ENCODE data around the gene DRAXIN. TPM values are rescaled to one million over a fixed set of nuclear protein-coding genes. Genes with fewer than 3 reads are reported as not detected.

The DRAXIN gene
- total and polyA plus RNA-seq, 2 donors (not counting 3 experiments of a cell fraction or from before 2014, with no cell fraction given) = 0.44 to 3.2 TPM

DNA sequence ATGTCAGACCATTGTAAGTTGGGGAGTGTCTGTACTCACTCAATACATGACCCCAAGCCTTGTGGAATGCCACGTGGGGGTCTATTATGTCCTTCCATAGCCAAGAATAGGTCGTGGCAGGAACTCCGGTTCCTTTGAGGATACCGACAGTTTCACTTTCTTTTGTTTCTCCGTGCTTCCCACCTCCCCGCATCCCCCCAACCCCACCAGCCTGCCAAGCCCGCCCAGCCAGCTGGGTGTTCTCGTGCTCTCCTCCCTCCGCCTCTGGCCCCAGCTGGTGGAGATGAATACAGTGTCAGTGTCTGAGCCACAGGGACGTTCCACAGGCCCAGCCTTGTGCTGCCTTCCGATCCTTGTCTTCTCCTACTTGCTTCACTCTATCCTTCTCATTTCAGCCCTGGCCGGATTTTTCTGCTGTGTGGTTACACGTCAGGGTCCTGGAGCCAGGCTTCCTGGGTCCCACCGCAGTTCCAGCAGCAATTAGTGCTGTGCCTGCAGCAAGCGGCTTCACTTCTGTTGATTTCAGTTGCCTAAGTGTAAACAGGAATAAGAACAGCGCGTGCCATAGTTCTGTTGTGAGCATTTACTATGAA, 40.3 kb downstream of the DRAXIN start:
- ChIA-PET CTCF (interaction anchor here (0.7 to 2.5 kb wide), 4 partner anchors 12 to 72 kb away, joined by 3 to 18 read pairs (median 6); partner anchors contain the start of gene FBXO6), POLR2A (no interaction called here)
- DNase-seq (ENCODE audit: low read depth, low spot score) (peak; percentile 54), FAIRE-seq (no peak)
- no peaks in the 10 kb centered on the region for H3K27me3 ChIP-seq (ENCODE audit: control insufficient read depth in 2 of 2, insufficient read depth in 2 of 2, low read length in 2 of 2)
- H3K27ac ChIP-seq (ENCODE audit: insufficient read depth, low read depth, low read length) = no peak overlapping the region
- no peak for TF ChIP-seq GATA2 (IDR thresholded peaks at IDR 0.05; ENCODE audit: insufficient read depth, insufficient read length, low read depth, low read length)
- TF ChIP-seq, protein P1, sequence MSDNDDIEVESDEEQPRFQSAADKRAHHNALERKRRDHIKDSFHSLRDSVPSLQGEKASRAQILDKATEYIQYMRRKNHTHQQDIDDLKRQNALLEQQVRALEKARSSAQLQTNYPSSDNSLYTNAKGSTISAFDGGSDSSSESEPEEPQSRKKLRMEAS (IDR thresholded peaks at IDR 0.05; ENCODE audit: insufficient read depth, insufficient read length) = no peak
- TF ChIP-seq, protein P2, sequence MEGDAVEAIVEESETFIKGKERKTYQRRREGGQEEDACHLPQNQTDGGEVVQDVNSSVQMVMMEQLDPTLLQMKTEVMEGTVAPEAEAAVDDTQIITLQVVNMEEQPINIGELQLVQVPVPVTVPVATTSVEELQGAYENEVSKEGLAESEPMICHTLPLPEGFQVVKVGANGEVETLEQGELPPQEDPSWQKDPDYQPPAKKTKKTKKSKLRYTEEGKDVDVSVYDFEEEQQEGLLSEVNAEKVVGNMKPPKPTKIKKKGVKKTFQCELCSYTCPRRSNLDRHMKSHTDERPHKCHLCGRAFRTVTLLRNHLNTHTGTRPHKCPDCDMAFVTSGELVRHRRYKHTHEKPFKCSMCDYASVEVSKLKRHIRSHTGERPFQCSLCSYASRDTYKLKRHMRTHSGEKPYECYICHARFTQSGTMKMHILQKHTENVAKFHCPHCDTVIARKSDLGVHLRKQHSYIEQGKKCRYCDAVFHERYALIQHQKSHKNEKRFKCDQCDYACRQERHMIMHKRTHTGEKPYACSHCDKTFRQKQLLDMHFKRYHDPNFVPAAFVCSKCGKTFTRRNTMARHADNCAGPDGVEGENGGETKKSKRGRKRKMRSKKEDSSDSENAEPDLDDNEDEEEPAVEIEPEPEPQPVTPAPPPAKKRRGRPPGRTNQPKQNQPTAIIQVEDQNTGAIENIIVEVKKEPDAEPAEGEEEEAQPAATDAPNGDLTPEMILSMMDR (IDR thresholded peaks at IDR 0.05; ENCODE audit: extremely low read depth in 1 of 2, insufficient read depth in 1 of 2, low read depth in 1 of 2, low read length in 2 of 2) = no peak
- no peak for TF ChIP-seq JUN (IDR thresholded peaks at IDR 0.05; ENCODE audit: borderline replicate concordance, insufficient read depth, insufficient read length, low read depth)
- TF ChIP-seq MYC (IDR thresholded peaks at IDR 0.05; ENCODE audit: low read depth, low read length) = no peak
- no peak for TF ChIP-seq FOS (IDR thresholded peaks at IDR 0.05; ENCODE audit: borderline replicate concordance, insufficient read depth, low read length)
- TF ChIP-seq EZH2 (IDR thresholded peaks at IDR 0.05; ENCODE audit: borderline replicate concordance, low read depth, low read length, severe bottlenecking) = no peak
- TF ChIP-seq POLR2AphosphoS5 (IDR thresholded peaks at IDR 0.05; ENCODE audit: insufficient read depth, low read depth, low read length) = no peak
- no peak for TF ChIP-seq POLR2A (IDR thresholded peaks at IDR 0.05; ENCODE audit: low read depth, low read length)
- no peaks in the 10 kb centered on the region for H3K9me3 ChIP-seq (replicated peaks; ENCODE audit: control insufficient read depth, insufficient read depth, low read length)
- peak overlapping the region; percentile 3 for H3K9ac ChIP-seq (replicated peaks; ENCODE audit: extremely low read depth, insufficient read depth, low read length)
- no peaks in the 10 kb centered on the region for H3K36me3 ChIP-seq (ENCODE audit: control insufficient read depth in 2 of 2, extremely low read depth in 1 of 2, insufficient read depth in 2 of 2, low read length in 2 of 2)
- no peaks in the 10 kb centered on the region for H3K9me1 ChIP-seq (replicated peaks; ENCODE audit: control insufficient read depth, extremely low read depth, insufficient read depth, low read length)
- no peaks in the 10 kb centered on the region for H3K79me2 ChIP-seq (ENCODE audit: control insufficient read depth, insufficient read depth, low read length)
- peak overlapping the region; percentile 79 for H3K4me2 ChIP-seq (ENCODE audit: insufficient read depth, low read length)
- no peaks in the 10 kb centered on the region for H4K20me1 ChIP-seq (replicated peaks; ENCODE audit: control insufficient read depth, extremely low read depth, insufficient read depth, low read length)
- dilution Hi-C loops (cut with MboI; ENCODE audit: extremely low pct_ligation_motif_present, low sequenced_read_pairs) = no loop called here
- H3K4me1 ChIP-seq (ENCODE audit: control insufficient read depth, extremely low read depth, insufficient read depth, low read length) = peaks cover 22% of the 10 kb centered on the region
- H2AFZ ChIP-seq (ENCODE audit: low read depth, low read length) = peak overlapping the region; percentile 68
- no TSS peak for BruUV-seq (replicated peaks)
- peak overlapping the region in 1 of 3 experiments; percentile 19 for H3K4me3 ChIP-seq (replicated peaks in 1 of 3; ENCODE audit: insufficient read depth in 1 of 3, low read depth in 1 of 3, low read length in 3 of 3)
- intact Hi-C loops (cut with micrococcal nuclease) = loop anchor here (10.0 kb wide), 1 partner anchor 457 kb away; the partner anchor contains the start of gene UBIAD1
